Body of pancreas (tissue), 4 donors: ENCODE measurements around the gene C12orf75. TPM values are rescaled to one million over a fixed set of nuclear protein-coding genes. Genes with fewer than 3 reads are reported as not detected.

Experiments
- ATAC-seq: fragments of 150-250 bp; one replicate; pipeline ENCODE4 v1.9.1; 2016
- DNase-seq, 4 donors: peaks; one replicate each; pipeline ENCODE4 v3.0.0-alpha.2; 2019
- H3K27ac ChIP-seq, 4 donors: fragments of 200-600 bp; sonication (generic); 1 replicate in 3 of 4; 2 replicates in 1 of 4; pipeline versions ENCODE4 v1.5.1 to v1.6.1; 2016 to 2019; ENCODE audit warnings: mild to moderate bottlenecking in 1 of 4, mixed read lengths in 1 of 4, moderate library complexity in 1 of 4
- H3K27me3 ChIP-seq, 2 donors: fragments of 200-600 bp; sonication (generic); one replicate each; pipeline ENCODE4 v1.6.0; 2016; ENCODE audit warnings: mild to moderate bottlenecking in 1 of 2
- H3K36me3 ChIP-seq, 2 donors: fragments of 200-600 bp; sonication (generic); replicated peaks in 1 of 2; 2 replicates each; pipeline ENCODE4 v1.5.1; 2016; ENCODE audit warnings: low read depth in 2 of 2; ENCODE audit not compliant: insufficient read depth in 1 of 2
- H3K4me1 ChIP-seq: fragments of 200-600 bp; sonication (generic); one replicate; pipeline ENCODE4 v1.6.0; 2016
- H3K4me3 ChIP-seq, 2 donors: fragments of 200-600 bp; sonication (generic); 1 replicate in 1 of 2; 2 replicates in 1 of 2; pipeline ENCODE4 v1.5.1; 2016 to 2019
- H3K9me3 ChIP-seq, 3 donors: fragments of 200-600 bp; sonication (generic); 1 replicate in 2 of 3; 2 replicates in 1 of 3; pipeline ENCODE4 v1.5.1; 2016
- CTCF ChIP-seq, 7 experiments: fragments of 450-650 bp in 4 of 7; fragments of 200-600 bp in 3 of 7; sonication (generic) in 3 of 7; IDR thresholded peaks; one replicate each; pipeline ENCODE4 v1.5.1; 2016 to 2019; ENCODE audit warnings: antibody characterized with exemption in 7 of 7
- POLR2A ChIP-seq, 3 donors: fragments of 450-650 bp; IDR thresholded peaks; one replicate each; pipeline ENCODE4 v1.6.1; 2016; ENCODE audit warnings: antibody characterized with exemption in 3 of 3, mild to moderate bottlenecking in 2 of 3
- WGBS, 2 donors: methylation state at CpG; one replicate each; pipeline ENCODE4 v1.1.5; 2017; 5-methylcytosine and 5-hydroxymethylcytosine counted together
- intact Hi-C: fragments of 100-400 bp; cut with DNase I; formaldehyde crosslinking; loops from one replicate; pipeline ENCODE4 v1.15.1; 2023
- total RNA-seq, 2 donors: library from RNA; depleted of rRNA; stranded (reverse); fragments of >200 nt; gene quantifications; one replicate each; pipeline ENCODE4 v1.1.0, GENCODE V29; 2016

C12orf75 gene
- total RNA-seq, 2 donors from 2014 or later = 39.2 to 57.6 TPM

GRCh38 chr12:105396983-105397382 lies 66.5 kb downstream of the C12orf75 start:
- intact Hi-C loops = no loop called here
- TF ChIP-seq POLR2A (IDR thresholded peaks at IDR 0.05) = no peak
- no peak for TF ChIP-seq CTCF (IDR thresholded peaks at IDR 0.05)
- H3K36me3 ChIP-seq = no peaks in the 10 kb centered on the region
- no peaks in the 10 kb centered on the region for H3K27me3 ChIP-seq
- H3K4me3 ChIP-seq = no peak overlapping the region
- 40% methylated on average over 2 of the region's 2 CpGs for WGBS, 2 donors
- peaks cover 10% of the 10 kb centered on the region for H3K4me1 ChIP-seq
- H3K9me3 ChIP-seq = no peaks in the 10 kb centered on the region
- no peak overlapping the region for H3K27ac ChIP-seq
- DNase-seq (peak in 2 of 4 donors; percentile 35 to 41), ATAC-seq (no peak)

GRCh38 chr12:105398930-105399329 lies 68.4 kb downstream of the C12orf75 start:
- WGBS, 2 donors = 91 to 94% methylated on average over 2 of the region's 2 CpGs
- H3K4me1 ChIP-seq = peaks cover 10% of the 10 kb centered on the region
- no peak overlapping the region for H3K27ac ChIP-seq
- H3K9me3 ChIP-seq = no peaks in the 10 kb centered on the region
- intact Hi-C loops = no loop called here
- TF ChIP-seq CTCF (IDR thresholded peaks at IDR 0.05) (no peak), POLR2A (IDR thresholded peaks at IDR 0.05) (no peak)
- ATAC-seq = no peak
- no peak overlapping the region for H3K4me3 ChIP-seq
- H3K27me3 ChIP-seq = no peaks in the 10 kb centered on the region
- no peak for DNase-seq
- H3K36me3 ChIP-seq = no peaks in the 10 kb centered on the region

GRCh38 chr12:105399428-105400081 lies 69.1 kb downstream of the C12orf75 start:
- Histone ChIP-seq H3K4me1 (peaks cover 10% of the 10 kb centered on the region), H3K36me3 (no peaks in the 10 kb centered on the region), H3K9me3 (no peaks in the 10 kb centered on the region), H3K4me3 (no peak overlapping the region), H3K27me3 (no peaks in the 10 kb centered on the region), H3K27ac (no peak overlapping the region)
- 87 to 89% methylated on average over 3 to 7 of the region's 7 CpGs for WGBS, 2 donors
- intact Hi-C loops = no loop called here
- TF ChIP-seq POLR2A (IDR thresholded peaks at IDR 0.05) = no peak
- no peak for TF ChIP-seq CTCF (IDR thresholded peaks at IDR 0.05)
- ATAC-seq (no peak), DNase-seq (no peak)

GRCh38 chr12:105400227-105400626 lies 69.7 kb downstream of the C12orf75 start:
- H3K4me3 ChIP-seq = no peak overlapping the region
- no peak for ATAC-seq
- no peak for DNase-seq
- no peak overlapping the region for H3K27ac ChIP-seq
- H3K36me3 ChIP-seq = no peaks in the 10 kb centered on the region
- TF ChIP-seq CTCF (IDR thresholded peaks at IDR 0.05) = no peak
- no peak for TF ChIP-seq POLR2A (IDR thresholded peaks at IDR 0.05)
- no peaks in the 10 kb centered on the region for H3K27me3 ChIP-seq
- peaks cover 10% of the 10 kb centered on the region for H3K4me1 ChIP-seq
- 88 to 93% methylated on average over 4 of the region's 4 CpGs for WGBS, 2 donors
- intact Hi-C loops = no loop called here
- H3K9me3 ChIP-seq = no peaks in the 10 kb centered on the region

GRCh38 chr12:105401198-105401597 lies 70.7 kb downstream of the C12orf75 start:
- Histone ChIP-seq H3K4me3 (no peak overlapping the region), H3K27ac (no peak overlapping the region), H3K4me1 (peaks cover 10% of the 10 kb centered on the region), H3K27me3 (no peaks in the 10 kb centered on the region), H3K36me3 (no peaks in the 10 kb centered on the region), H3K9me3 (no peaks in the 10 kb centered on the region)
- no peak for DNase-seq
- 87 to 89% methylated on average over 4 of the region's 4 CpGs for WGBS, 2 donors
- intact Hi-C loops = no loop called here
- ATAC-seq = no peak
- no peak for TF ChIP-seq CTCF (IDR thresholded peaks at IDR 0.05)
- TF ChIP-seq POLR2A (IDR thresholded peaks at IDR 0.05) = no peak
